Measurements from ENCODE around the gene POLR3A.

The POLR3A gene

DNA sequence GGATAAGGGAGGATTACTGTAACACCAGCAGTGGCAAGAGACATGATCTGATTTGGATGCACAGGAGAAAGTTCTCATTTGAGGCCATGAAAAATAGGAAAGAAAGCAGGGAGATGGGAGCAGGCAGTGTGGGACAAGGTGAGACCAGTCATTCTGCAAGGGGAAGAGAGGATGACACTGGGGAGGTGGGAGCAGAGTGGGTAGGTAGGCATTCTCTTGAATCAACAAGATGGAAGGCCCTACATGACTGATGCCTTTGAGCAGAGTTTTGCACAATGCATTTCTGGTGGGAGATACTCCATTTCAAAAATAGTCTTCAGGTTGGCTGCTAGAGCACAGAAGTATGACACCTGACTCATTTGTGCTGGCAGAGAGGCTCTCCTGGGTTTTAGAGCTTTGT is 14.9 kb upstream of the POLR3A start:
- DNase-seq (ENCODE audit: low spot score) (no peak), ATAC-seq (ENCODE audit: low read depth) (0 out of 3 replicates have a peak, but pooled peaks have one; percentile 5)
- TF ChIP-seq, protein P1, sequence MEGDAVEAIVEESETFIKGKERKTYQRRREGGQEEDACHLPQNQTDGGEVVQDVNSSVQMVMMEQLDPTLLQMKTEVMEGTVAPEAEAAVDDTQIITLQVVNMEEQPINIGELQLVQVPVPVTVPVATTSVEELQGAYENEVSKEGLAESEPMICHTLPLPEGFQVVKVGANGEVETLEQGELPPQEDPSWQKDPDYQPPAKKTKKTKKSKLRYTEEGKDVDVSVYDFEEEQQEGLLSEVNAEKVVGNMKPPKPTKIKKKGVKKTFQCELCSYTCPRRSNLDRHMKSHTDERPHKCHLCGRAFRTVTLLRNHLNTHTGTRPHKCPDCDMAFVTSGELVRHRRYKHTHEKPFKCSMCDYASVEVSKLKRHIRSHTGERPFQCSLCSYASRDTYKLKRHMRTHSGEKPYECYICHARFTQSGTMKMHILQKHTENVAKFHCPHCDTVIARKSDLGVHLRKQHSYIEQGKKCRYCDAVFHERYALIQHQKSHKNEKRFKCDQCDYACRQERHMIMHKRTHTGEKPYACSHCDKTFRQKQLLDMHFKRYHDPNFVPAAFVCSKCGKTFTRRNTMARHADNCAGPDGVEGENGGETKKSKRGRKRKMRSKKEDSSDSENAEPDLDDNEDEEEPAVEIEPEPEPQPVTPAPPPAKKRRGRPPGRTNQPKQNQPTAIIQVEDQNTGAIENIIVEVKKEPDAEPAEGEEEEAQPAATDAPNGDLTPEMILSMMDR (IDR thresholded peaks at IDR 0.05; ENCODE audit: poor library complexity, severe bottlenecking), result no peak

GRCh38 chr10:78042752-78043104 is 13.4 kb upstream of the POLR3A start:
- no peaks in the 10 kb centered on the region for H3K27me3 ChIP-seq (ENCODE audit: insufficient read depth, poor library complexity, severe bottlenecking)
- no peak overlapping the region for H3K4me3 ChIP-seq (ENCODE audit: severe bottlenecking)
- TF ChIP-seq, protein P1 (IDR thresholded peaks at IDR 0.05; ENCODE audit: poor library complexity, severe bottlenecking), result no peak
- no peak overlapping the region for H3K27ac ChIP-seq (ENCODE audit: poor library complexity, severe bottlenecking)
- peak; percentile 3; the same call in 1 of the 3 replicates for ATAC-seq (ENCODE audit: low read depth)
- peaks cover 6% of the 10 kb centered on the region for H3K4me1 ChIP-seq (ENCODE audit: insufficient read depth, poor library complexity, severe bottlenecking)
- DNase-seq (ENCODE audit: low spot score), result no peak
- peaks cover 52% of the 10 kb centered on the region for H3K36me3 ChIP-seq (ENCODE audit: low read depth)
- H3K9me3 ChIP-seq (ENCODE audit: severe bottlenecking), result no peaks in the 10 kb centered on the region

More for the DNA sequence above, 14.9 kb upstream of the POLR3A start:
- H3K4me1 ChIP-seq (ENCODE audit: insufficient read depth, poor library complexity, severe bottlenecking), result peaks cover 6% of the 10 kb centered on the region
- no peaks in the 10 kb centered on the region for H3K27me3 ChIP-seq (ENCODE audit: insufficient read depth, poor library complexity, severe bottlenecking)
- H3K27ac ChIP-seq (ENCODE audit: poor library complexity, severe bottlenecking), result no peak overlapping the region
- peaks cover 37% of the 10 kb centered on the region for H3K36me3 ChIP-seq (ENCODE audit: low read depth)
- no peak overlapping the region for H3K4me3 ChIP-seq (ENCODE audit: severe bottlenecking)
- no peaks in the 10 kb centered on the region for H3K9me3 ChIP-seq (ENCODE audit: severe bottlenecking)

- DNase-seq (ENCODE audit: low spot score) (no peak), ATAC-seq (ENCODE audit: low read depth) (peak; percentile 5; the same call in 2 of the 3 replicates)
- peak overlapping the region; percentile 3 for H3K27ac ChIP-seq (ENCODE audit: poor library complexity, severe bottlenecking)
- TF ChIP-seq, protein P1 (IDR thresholded peaks at IDR 0.05; ENCODE audit: poor library complexity, severe bottlenecking), result no peak
- H3K27me3 ChIP-seq (ENCODE audit: insufficient read depth, poor library complexity, severe bottlenecking), result no peaks in the 10 kb centered on the region
- H3K9me3 ChIP-seq (ENCODE audit: severe bottlenecking), result no peaks in the 10 kb centered on the region
- peaks cover 57% of the 10 kb centered on the region for H3K36me3 ChIP-seq (ENCODE audit: low read depth)
- no peak overlapping the region for H3K4me3 ChIP-seq (ENCODE audit: severe bottlenecking)
- peaks cover 10% of the 10 kb centered on the region for H3K4me1 ChIP-seq (ENCODE audit: insufficient read depth, poor library complexity, severe bottlenecking)
Measured at GRCh38 chr10:78042058-78042751, 12.9 kb upstream of the POLR3A start.

DNA sequence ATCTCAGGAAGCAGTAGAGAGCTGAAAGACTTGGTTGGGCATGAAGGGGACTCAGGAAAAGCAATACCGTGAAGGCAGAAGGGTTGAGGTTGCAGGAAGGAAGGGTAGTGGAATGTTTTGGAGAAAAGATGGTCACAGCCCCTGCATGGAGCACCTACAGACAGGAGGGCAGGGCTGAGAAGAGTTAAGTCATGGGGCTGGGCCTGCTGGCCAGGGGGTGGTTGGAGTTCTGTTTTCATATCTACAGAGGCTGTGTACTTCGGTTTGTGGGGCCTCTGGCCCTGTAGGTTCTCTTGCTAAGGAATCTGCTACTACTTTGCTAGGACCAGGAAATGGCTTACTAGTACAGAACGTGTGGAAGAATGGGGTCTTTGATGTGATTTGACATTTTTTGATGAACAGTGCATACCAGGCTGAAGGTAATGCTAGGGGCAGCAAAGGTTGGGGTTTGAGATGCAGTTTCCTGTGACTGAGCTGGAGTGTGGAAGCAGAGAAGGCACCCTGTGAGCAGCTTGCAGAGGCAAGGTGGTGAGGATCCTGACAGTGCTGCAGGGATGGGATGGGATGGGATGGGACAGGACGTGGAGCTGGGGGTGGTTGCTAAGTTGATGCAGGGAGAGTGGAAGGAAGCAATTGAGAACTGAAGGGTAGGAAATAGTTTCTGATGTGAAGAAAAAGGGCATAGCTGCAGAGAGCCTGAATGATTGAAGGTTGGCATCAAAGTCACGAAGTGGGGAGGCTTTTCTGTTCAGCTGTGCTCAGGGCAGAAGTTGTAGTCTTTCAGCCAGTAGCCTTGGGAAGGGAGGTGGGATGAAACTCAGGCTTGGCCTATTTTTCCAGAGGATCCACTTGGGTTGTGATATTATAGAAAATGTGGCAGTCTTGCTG is 12.1 kb upstream of the POLR3A start:
- H3K36me3 ChIP-seq (ENCODE audit: low read depth), result peaks cover 65% of the 10 kb centered on the region
- peak overlapping the region; percentile 3 for H3K27ac ChIP-seq (ENCODE audit: poor library complexity, severe bottlenecking)
- TF ChIP-seq, protein P1 (IDR thresholded peaks at IDR 0.05; ENCODE audit: poor library complexity, severe bottlenecking), result no peak
- H3K27me3 ChIP-seq (ENCODE audit: insufficient read depth, poor library complexity, severe bottlenecking), result no peaks in the 10 kb centered on the region
- ATAC-seq (ENCODE audit: low read depth) (peak; percentile 11; the same call in 1 of the 3 replicates), DNase-seq (ENCODE audit: low spot score) (no peak)
- H3K9me3 ChIP-seq (ENCODE audit: severe bottlenecking), result no peaks in the 10 kb centered on the region
- peaks cover 16% of the 10 kb centered on the region for H3K4me1 ChIP-seq (ENCODE audit: insufficient read depth, poor library complexity, severe bottlenecking)
- no peak overlapping the region for H3K4me3 ChIP-seq (ENCODE audit: severe bottlenecking)
